Measurements from ENCODE around the gene HHATL.

HHATL gene

DNA sequence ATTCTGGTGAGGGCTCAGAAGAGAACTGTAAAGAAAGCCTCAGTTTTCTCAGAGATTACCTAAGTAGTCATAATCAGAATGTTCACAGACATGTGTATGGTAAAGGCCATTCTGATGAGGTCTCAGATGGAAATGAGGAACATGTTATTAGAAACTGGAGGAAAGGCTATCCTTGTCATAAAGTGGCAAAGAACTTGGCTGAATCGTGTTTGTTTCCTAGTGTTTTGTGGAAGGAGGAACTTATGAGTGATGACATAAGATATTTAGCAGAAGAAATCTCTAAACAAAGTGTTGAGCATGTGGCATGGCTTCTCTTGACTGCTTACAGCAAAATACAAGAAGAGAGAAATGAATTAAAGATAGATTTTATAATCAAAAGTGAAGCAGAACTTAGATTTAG, 30.1 kb downstream of the HHATL start:
- in situ Hi-C loops (cut with HindIII; ENCODE audit: low pct_ligation_motif_present, low pct_unique_long_range_greater_than_20kb, low sequenced_read_pairs): no loop called here
- no peak for DNase-seq

DNA sequence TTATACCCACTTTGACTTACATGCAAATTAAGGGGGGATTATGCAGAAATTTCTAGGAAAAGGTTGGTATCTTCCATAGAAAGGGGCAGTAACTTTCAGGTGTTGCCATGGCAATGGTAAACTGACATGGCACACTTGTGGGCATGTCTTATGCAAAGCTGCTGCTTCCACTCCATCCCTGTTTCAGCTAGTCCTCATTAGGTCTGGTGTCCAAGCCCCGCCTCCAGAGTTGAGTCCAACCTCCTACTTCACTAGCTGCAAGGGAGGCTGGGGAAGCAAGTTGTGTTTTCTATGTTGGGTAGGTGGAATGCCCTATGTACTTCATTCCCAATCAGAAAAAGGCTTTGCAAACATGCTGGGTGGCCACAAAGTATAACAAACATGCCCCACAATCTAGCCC, 31.9 kb downstream of the HHATL start:
- no peak for DNase-seq
- in situ Hi-C loops (cut with HindIII; ENCODE audit: low pct_ligation_motif_present, low pct_unique_long_range_greater_than_20kb, low sequenced_read_pairs): no loop called here

DNA sequence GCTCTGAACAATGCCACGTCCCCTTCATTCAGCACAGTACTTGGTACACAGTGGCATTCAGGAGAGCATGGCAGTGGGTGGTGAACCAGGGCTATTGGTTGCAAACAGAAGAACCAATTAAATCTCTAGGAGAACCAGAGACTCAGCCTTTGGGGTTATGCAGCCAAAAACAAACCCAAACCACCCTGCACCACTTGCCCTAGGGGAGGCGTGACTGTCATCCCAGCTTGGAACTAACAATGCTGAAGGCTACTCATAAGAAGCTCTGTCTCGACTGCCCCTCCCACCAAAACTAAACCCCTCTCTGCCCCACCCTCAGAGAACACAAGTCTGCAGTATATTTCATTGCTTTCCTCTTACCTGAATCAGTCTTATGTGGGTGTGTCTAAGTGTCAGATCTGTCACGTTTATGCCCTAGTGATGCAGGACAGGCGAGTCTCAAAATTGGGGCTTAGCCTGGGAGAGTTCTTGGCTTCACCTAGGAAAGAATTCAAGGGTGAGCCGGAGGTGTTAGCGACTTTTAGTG, 32.5 kb downstream of the HHATL start:
- in situ Hi-C loops (cut with HindIII; ENCODE audit: low pct_ligation_motif_present, low pct_unique_long_range_greater_than_20kb, low sequenced_read_pairs): no loop called here

DNA sequence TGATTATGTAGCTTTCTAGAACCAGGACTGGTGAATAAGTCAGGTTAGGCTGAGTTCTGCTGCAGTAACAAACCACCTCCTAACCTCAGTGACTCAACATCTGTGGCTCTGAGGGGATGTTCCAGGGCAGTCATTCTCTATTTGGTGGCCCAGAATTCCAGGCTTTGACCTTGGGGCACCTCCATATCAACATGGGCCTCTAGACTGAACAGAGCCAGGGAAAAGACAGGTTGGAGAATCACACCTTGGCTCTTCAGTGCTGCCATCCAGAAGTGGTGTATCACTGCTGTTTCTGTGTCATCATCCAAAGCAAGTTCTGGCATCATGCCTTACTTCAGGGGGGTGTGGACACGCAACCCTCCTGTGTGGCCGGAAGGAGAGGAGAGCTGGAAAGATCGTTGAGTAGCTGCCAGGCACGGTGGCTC, 33.8 kb downstream of the HHATL start:
- in situ Hi-C loops (cut with HindIII; ENCODE audit: low pct_ligation_motif_present, low pct_unique_long_range_greater_than_20kb, low sequenced_read_pairs): no loop called here
- DNase-seq: no peak

More for the DNA sequence above, 32.5 kb downstream of the HHATL start:
- no peak for DNase-seq

- in situ Hi-C loops (cut with HindIII; ENCODE audit: low pct_ligation_motif_present, low pct_unique_long_range_greater_than_20kb, low sequenced_read_pairs): no loop called here
- DNase-seq: no peak
Observed at GRCh38 chr3:42668413-42668760, 34.2 kb downstream of the HHATL start.

GRCh38 chr3:42667523-42668412, 34.8 kb downstream of the HHATL start:
- in situ Hi-C loops (cut with HindIII; ENCODE audit: low pct_ligation_motif_present, low pct_unique_long_range_greater_than_20kb, low sequenced_read_pairs): no loop called here
- no peak for DNase-seq

DNA sequence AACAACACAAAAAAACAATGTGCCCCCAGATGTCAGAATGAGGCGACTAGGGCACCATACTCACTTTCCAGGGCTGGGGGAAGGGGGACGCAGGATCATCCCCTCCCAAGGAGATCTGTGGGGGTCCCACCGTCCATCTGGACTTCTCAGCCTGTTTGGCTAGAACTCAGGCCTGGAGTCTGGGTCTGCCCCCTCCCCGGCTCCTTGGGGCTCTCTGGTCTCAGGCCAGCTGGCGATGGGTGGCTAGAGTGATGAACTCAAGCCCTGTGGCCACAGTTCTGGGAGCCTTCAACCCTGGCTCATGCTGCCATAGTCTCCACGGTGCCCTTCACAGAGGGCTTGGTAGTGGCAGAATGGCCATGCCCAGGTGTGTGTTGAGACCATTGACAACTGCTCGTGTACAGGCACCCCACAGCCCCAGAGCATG, 35.5 kb downstream of the HHATL start:
- in situ Hi-C loops (cut with HindIII; ENCODE audit: low pct_ligation_motif_present, low pct_unique_long_range_greater_than_20kb, low sequenced_read_pairs): no loop called here
- DNase-seq: no peak

DNA sequence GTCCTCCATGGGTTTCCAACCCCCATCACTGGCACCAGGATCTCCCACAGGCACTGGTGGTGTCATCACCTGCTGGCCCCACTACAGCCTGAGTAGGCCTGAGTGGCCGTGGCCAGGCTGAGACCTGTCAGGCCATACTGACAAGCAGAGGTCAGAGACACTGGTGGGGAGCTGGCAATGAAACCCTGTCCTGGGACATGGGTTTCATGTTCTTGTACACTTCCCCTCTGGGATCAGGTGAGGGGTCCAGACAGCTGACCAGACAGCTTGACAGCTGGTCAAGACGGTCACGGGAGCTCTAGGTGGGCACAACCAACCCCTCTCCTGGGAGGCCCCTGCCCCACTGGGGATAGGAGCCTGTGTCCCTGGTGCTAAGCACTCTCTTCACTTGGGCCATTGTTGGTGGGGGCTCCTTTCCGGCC, 36.0 kb downstream of the HHATL start:
- in situ Hi-C loops (cut with HindIII; ENCODE audit: low pct_ligation_motif_present, low pct_unique_long_range_greater_than_20kb, low sequenced_read_pairs): no loop called here
- DNase-seq: no peak

GRCh38 chr3:42666022-42666421, 36.6 kb downstream of the HHATL start:
- no peak for DNase-seq
- in situ Hi-C loops (cut with HindIII; ENCODE audit: low pct_ligation_motif_present, low pct_unique_long_range_greater_than_20kb, low sequenced_read_pairs): no loop called here

DNA sequence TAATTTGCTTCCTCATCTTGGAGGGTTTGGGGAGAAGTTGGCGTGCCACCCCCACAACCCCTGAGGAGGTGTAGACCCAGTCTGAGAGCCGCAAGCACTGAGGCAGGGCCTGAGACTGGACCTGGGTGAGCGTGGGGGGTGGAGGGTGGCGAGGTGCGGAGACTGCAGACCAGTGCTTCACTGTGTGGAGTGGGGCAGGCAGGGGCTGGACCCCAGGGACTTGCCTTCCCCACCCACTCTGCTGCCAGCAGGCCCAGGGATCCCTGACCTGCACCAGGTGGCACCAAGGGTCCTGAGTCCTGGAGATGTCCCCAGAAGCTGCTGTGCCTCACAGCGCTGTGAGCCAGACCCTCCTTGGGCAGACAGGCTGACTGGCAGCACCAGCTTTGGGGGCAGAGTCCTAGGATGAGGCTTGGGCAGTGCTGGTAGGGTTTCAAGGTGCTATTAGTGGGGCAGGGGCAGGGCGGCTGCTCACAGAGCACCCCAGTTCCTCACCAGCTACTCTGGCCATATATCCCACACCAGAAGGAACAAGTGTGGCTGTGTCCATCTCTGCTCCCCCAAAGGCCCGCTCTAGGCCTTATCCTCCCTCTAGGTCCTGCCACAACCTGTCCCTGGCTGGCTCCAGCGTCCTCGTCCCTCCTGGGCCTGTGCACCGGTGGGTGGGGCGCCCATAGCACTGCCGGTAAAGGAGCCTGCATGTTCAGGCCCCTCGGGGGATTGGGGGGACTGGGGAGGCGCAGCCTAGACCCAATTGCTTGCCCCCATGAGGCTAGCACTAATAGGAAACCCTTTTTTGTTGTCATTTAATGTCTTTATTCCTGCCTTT, 37.3 kb downstream of the HHATL start:
- DNase-seq: no peak
- in situ Hi-C loops (cut with HindIII; ENCODE audit: low pct_ligation_motif_present, low pct_unique_long_range_greater_than_20kb, low sequenced_read_pairs): no loop called here

DNA sequence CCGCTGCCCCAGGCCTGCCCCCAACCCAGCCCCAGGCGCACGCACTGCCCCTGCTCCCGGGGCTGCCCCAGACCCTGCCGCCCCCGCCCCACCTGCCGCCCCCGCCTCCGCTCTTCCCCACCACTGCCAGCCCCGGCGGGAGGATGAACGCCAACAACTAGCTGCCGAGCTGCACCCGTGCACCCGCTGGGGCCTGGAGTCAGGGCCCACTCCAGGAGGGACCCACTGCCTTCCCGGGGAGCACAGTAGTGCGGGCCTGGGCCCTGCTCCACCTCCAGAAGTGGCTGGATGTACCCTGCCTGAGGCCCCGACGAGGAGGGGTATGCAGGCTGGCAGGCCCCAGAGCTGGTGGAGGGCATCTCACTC, 38.2 kb downstream of the HHATL start:
- no peak for DNase-seq
- in situ Hi-C loops (cut with HindIII; ENCODE audit: low pct_ligation_motif_present, low pct_unique_long_range_greater_than_20kb, low sequenced_read_pairs): no loop called here

DNA sequence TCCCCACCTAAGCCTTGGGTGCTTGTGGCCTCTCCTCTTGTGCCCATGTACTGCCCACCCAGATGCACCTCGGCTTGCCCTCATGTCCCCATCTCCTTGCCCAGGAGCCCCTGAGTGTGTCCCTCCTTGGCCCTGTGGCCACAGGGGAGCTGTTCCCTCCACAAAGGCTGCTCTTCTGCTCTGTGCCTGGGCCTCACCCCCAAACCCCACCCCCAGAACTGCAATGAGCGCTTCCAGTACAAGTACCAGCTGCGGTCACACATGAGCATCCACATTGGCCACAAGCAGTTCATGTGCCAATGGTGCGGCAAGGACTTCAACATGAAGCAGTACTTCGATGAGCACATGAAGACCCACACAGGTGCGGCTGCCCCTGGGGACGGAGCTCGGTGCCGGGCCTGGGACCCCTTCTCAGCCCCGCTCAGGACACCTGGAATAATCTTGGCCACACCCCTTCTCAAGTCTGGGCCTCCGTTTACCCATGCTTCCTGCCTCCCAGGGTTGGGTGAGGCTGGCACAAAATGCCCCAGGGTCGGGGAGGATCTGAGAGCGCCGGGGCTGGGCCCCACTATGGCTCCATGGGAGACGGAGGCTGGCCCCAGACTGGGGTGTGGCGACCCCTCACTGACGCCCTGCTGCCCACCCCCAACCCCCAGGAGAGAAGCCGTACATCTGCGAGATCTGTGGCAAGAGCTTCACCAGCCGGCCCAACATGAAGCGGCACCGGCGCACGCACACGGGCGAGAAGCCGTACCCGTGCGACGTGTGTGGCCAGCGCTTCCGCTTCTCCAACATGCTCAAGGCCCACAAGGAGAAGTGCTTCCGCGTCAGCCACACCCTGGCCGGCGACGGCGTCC, 38.8 kb downstream of the HHATL start:
- DNase-seq: no peak
- in situ Hi-C loops (cut with HindIII; ENCODE audit: low pct_ligation_motif_present, low pct_unique_long_range_greater_than_20kb, low sequenced_read_pairs): no loop called here

DNA sequence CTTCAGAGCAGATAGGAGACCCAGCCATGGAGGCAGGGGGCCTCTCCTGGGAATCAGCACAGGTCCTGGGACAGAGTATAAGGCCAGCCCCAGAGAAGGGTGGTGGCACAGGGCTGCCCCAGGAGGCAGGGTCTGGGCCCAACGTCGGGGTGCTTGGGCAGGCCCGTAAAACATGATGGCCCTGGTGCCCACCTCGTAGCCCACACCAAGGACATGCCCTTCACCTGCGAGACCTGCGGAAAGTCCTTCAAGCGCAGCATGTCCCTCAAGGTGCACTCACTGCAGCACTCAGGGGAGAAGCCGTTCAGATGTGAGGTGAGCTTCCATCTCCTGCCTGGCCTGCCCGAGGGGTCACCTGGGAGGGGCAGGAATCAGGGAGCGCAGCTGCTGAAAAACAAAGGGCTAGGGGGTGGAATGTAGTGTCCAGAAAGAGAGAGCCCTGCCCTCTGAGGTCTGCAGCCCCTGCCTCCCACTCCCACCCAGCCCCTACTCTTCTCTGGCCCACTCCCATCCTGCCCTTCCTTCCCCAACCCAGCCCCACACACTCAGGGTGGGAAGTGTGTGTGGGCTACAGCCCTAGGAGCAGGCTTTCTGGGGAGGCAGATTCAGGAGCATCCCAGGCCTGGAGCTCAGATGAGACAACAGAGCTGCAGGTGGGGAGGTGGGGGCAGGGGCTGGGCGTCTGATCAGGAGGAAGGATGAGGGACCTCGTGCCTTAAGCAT, 39.6 kb downstream of the HHATL start:
- in situ Hi-C loops (cut with HindIII; ENCODE audit: low pct_ligation_motif_present, low pct_unique_long_range_greater_than_20kb, low sequenced_read_pairs): no loop called here
- no peak for DNase-seq

- no peak for DNase-seq
- in situ Hi-C loops (cut with HindIII; ENCODE audit: low pct_ligation_motif_present, low pct_unique_long_range_greater_than_20kb, low sequenced_read_pairs): no loop called here
Observed at GRCh38 chr3:42662037-42662812, 40.4 kb downstream of the HHATL start.

- in situ Hi-C loops (cut with HindIII; ENCODE audit: low pct_ligation_motif_present, low pct_unique_long_range_greater_than_20kb, low sequenced_read_pairs): no loop called here
- DNase-seq: no peak
Observed at GRCh38 chr3:42661593-42662022, 41.0 kb downstream of the HHATL start.

DNA sequence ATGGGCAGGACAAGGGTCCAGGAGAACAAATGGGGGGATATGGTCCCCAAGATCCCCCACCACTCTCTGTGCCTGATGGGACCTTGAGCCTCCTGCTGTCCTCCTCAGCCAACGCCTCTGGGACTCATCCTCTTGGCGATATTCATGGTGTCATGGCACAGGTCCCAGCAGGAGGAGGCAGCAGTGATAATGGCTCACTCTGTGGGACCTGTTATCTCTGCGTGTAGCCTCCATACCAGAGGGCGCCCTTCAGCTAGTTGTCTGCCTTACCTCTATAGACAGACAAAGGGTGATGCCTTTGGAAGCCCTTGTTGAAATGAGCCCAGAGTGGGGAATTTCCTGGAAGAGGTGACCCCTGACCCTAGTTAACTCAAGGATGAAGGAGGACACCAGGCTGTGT, 41.7 kb downstream of the HHATL start:
- in situ Hi-C loops (cut with HindIII; ENCODE audit: low pct_ligation_motif_present, low pct_unique_long_range_greater_than_20kb, low sequenced_read_pairs): no loop called here
- peak; percentile 19 for DNase-seq

DNA sequence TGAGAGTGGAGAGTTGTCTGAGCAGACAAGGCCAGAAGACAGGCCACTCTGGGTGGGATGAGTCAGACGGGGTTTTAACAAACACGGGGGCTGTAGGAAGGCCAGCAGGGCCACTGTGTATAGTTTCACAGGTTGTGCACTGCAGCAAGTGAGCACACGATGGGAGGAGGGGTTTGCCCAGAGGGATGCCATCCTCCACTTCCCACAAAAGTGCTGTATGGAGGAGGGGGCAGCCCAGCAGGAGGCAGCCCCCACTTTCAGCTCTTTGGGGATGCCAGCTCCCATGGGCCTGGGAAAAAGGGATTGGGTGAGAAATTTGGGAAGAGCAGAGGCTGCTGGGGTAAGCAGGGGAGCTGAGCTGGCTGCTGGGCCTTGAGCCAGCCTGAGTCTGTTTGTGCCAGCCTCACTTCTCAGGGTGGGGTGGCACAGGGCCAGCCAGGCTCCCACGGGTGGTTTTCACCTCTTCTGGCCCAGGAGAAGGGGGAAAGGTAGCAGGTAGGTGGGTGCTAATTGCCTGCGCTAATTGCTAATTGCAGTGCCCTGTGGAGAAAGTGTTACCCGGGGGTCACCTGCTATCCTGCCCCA, 42.4 kb downstream of the HHATL start:
- no peak for DNase-seq

More for the DNA sequence above, 42.4 kb downstream of the HHATL start:
- in situ Hi-C loops (cut with HindIII; ENCODE audit: low pct_ligation_motif_present, low pct_unique_long_range_greater_than_20kb, low sequenced_read_pairs): no loop called here

Measured in ACHN (cell line).